HFF-Myc (cell line): Measurements from ENCODE around the gene PLEKHH3.

ENCODE experiments used
- DNase-seq: peaks from one replicate; pipeline ENCODE4 v3.0.0-alpha.2; 2011; ENCODE audit warnings: low read depth; ENCODE audit errors: extremely low read depth
- H3K4me3 ChIP-seq: replicated peaks from 2 replicates; pipeline ENCODE4 v1.5.1; 2011; ENCODE audit warnings: low read depth, mild to moderate bottlenecking, control low read depth, low read length
- CTCF ChIP-seq: IDR thresholded peaks from 2 replicates; pipeline ENCODE4 v1.5.1; 2012; ENCODE audit warnings: mild to moderate bottlenecking, low read depth, low read length, control low read depth; ENCODE audit errors: missing control alignments

Gene PLEKHH3

GRCh38 chr17:42617956-42618431 lies 58.8 kb downstream of the PLEKHH3 start:
- H3K4me3 ChIP-seq = no peak overlapping the region
- no peak for TF ChIP-seq CTCF
- no peak for DNase-seq
